WTC11 (cell line): ENCODE results near the gene GUCY2D.
A peak's percentile ranks its signal among the peaks of the same experiment; 100 is the strongest.

Experiments used
- CREB1 ChIP-seq: sonication (generic); formaldehyde crosslinking; IDR thresholded peaks from 2 replicates; pipeline ENCODE4 v1.8.0; 2023; ENCODE audit warnings: mild to moderate bottlenecking, missing genetic modification reagents
- CREM ChIP-seq: sonication (generic); formaldehyde crosslinking; IDR thresholded peaks from 2 replicates; pipeline ENCODE4 v1.8.1; 2022; ENCODE audit warnings: mild to moderate bottlenecking, missing genetic modification reagents, moderate library complexity
- ELF4 ChIP-seq: sonication (generic); formaldehyde crosslinking; IDR thresholded peaks from 2 replicates; pipeline ENCODE4 v1.8.1; 2022; ENCODE audit warnings: low read depth, mild to moderate bottlenecking, moderate library complexity, missing genetic modification reagents
- ETV6 ChIP-seq: sonication (generic); formaldehyde crosslinking; IDR thresholded peaks from 2 replicates; pipeline ENCODE4 v1.8.1; 2022; ENCODE audit warnings: mild to moderate bottlenecking, missing genetic modification reagents
- NR3C1 ChIP-seq: sonication (generic); formaldehyde crosslinking; conservative IDR thresholded peaks from 2 replicates; pipeline ENCODE4 v1.8.1; 2023; ENCODE audit warnings: low read depth, mild to moderate bottlenecking, missing genetic modification reagents
- ZNF423 ChIP-seq: fragments of 250-450 bp; sonication (Bioruptor Pico); IDR thresholded peaks from 2 replicates; pipeline ENCODE4 v2.1.2; 2022; ENCODE audit warnings: mild to moderate bottlenecking, moderate library complexity
- TF ChIP-seq, protein P1 (sequence below): sonication (generic); formaldehyde crosslinking; IDR thresholded peaks from 2 replicates; pipeline ENCODE4 v1.8.1; 2023; ENCODE audit warnings: mild to moderate bottlenecking, moderate library complexity, missing genetic modification reagents
- TF ChIP-seq, protein P2 (sequence below): fragments of 200-600 bp; IDR thresholded peaks from 2 replicates; pipeline ENCODE4 v1.8.0; 2022; ENCODE audit warnings: antibody characterized with exemption
- TF ChIP-seq, protein P3 (sequence below): sonication (generic); formaldehyde crosslinking; IDR thresholded peaks from 2 replicates; pipeline ENCODE4 v1.8.1; 2023; ENCODE audit warnings: mild to moderate bottlenecking, missing genetic modification reagents, moderate library complexity
- TF ChIP-seq, protein P4 (sequence below): sonication (generic); formaldehyde crosslinking; IDR thresholded peaks from 2 replicates; pipeline ENCODE4 v1.8.1; 2023; ENCODE audit warnings: mild to moderate bottlenecking, missing genetic modification reagents

GRCh38 chr17:8041979-8042378 lies 39.6 kb downstream of the GUCY2D start:
- TF ChIP-seq, protein P1, sequence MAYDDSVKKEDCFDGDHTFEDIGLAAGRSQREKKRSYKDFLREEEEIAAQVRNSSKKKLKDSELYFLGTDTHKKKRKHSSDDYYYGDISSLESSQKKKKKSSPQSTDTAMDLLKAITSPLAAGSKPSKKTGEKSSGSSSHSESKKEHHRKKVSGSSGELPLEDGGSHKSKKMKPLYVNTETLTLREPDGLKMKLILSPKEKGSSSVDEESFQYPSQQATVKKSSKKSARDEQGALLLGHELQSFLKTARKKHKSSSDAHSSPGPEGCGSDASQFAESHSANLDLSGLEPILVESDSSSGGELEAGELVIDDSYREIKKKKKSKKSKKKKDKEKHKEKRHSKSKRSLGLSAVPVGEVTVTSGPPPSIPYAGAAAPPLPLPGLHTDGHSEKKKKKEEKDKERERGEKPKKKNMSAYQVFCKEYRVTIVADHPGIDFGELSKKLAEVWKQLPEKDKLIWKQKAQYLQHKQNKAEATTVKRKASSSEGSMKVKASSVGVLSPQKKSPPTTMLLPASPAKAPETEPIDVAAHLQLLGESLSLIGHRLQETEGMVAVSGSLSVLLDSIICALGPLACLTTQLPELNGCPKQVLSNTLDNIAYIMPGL (CRISPR knock-in tag): no peak
- TF ChIP-seq, protein P2, sequence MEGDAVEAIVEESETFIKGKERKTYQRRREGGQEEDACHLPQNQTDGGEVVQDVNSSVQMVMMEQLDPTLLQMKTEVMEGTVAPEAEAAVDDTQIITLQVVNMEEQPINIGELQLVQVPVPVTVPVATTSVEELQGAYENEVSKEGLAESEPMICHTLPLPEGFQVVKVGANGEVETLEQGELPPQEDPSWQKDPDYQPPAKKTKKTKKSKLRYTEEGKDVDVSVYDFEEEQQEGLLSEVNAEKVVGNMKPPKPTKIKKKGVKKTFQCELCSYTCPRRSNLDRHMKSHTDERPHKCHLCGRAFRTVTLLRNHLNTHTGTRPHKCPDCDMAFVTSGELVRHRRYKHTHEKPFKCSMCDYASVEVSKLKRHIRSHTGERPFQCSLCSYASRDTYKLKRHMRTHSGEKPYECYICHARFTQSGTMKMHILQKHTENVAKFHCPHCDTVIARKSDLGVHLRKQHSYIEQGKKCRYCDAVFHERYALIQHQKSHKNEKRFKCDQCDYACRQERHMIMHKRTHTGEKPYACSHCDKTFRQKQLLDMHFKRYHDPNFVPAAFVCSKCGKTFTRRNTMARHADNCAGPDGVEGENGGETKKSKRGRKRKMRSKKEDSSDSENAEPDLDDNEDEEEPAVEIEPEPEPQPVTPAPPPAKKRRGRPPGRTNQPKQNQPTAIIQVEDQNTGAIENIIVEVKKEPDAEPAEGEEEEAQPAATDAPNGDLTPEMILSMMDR: no peak
- TF ChIP-seq ETV6 (no peak), CREB1 (CRISPR knock-in tag) (no peak), ELF4 (CRISPR knock-in tag) (no peak), CREM (CRISPR knock-in tag) (no peak), NR3C1 (no peak), ZNF423 (CRISPR knock-in tag) (no peak)
- TF ChIP-seq, protein P3, sequence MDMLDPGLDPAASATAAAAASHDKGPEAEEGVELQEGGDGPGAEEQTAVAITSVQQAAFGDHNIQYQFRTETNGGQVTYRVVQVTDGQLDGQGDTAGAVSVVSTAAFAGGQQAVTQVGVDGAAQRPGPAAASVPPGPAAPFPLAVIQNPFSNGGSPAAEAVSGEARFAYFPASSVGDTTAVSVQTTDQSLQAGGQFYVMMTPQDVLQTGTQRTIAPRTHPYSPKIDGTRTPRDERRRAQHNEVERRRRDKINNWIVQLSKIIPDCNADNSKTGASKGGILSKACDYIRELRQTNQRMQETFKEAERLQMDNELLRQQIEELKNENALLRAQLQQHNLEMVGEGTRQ (CRISPR knock-in tag): peak; percentile 49; the same call in 1 of the 2 replicates
- TF ChIP-seq, protein P4, sequence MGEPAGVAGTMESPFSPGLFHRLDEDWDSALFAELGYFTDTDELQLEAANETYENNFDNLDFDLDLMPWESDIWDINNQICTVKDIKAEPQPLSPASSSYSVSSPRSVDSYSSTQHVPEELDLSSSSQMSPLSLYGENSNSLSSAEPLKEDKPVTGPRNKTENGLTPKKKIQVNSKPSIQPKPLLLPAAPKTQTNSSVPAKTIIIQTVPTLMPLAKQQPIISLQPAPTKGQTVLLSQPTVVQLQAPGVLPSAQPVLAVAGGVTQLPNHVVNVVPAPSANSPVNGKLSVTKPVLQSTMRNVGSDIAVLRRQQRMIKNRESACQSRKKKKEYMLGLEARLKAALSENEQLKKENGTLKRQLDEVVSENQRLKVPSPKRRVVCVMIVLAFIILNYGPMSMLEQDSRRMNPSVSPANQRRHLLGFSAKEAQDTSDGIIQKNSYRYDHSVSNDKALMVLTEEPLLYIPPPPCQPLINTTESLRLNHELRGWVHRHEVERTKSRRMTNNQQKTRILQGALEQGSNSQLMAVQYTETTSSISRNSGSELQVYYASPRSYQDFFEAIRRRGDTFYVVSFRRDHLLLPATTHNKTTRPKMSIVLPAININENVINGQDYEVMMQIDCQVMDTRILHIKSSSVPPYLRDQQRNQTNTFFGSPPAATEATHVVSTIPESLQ (CRISPR knock-in tag): no peak
